Measurements from ENCODE around the gene SPSB1. TPM values are rescaled to one million over a fixed set of nuclear protein-coding genes. Genes with fewer than 3 reads are reported as not detected.

SPSB1 gene
- total RNA-seq, 1 experiment from 2014 or later = 2.9 TPM

DNA sequence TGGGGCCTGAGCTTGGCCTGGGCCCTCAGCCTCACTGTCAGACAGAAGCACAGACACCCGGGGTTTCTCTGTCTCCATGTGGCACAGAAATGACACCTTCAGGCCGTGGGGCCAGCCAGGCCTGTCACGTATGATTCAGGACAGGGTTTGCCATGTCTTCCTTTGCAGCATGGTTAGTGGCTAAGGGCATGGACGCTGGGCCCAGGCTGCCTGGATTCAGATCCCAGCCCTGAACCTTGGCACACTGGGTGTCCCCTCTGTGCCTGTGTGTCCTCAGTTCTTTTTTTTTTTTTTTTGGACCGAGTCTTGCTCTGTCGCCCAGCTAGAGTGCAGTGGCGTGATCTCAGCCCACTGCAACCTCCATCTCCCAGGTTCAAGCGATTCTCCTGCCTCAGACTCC, 73.6 kb downstream of the SPSB1 start:
- H3K9ac ChIP-seq (ENCODE audit: extremely low read depth, insufficient read length, low read length) = no peak overlapping the region
- no peak overlapping the region for H4K5ac ChIP-seq (ENCODE audit: insufficient read length, low read depth, low read length)
- TF ChIP-seq CTCF (conservative IDR thresholded peaks at IDR 0.05) = no peak
- no peak overlapping the region for H3K14ac ChIP-seq (ENCODE audit: insufficient read depth, low read length)
- H3K79me1 ChIP-seq (ENCODE audit: insufficient read depth, low read depth, low read length, poor library complexity, severe bottlenecking) = no peaks in the 10 kb centered on the region
- no peaks in the 10 kb centered on the region; the same call in 1 of the 2 replicates for H3K27me3 Mint-ChIP-seq (ENCODE audit: low read depth)
- H3K23me2 ChIP-seq (ENCODE audit: insufficient read length, low read depth, low read length, poor library complexity, severe bottlenecking) = no peaks in the 10 kb centered on the region
- no CpG with 5 or more reads among the region's 8 CpGs for WGBS (ENCODE audit: extremely low coverage, insufficient read length, low lambda C conversion rate)
- no peak overlapping the region for H3K27ac ChIP-seq (ENCODE audit: insufficient read length, low read depth, low read length)
- H3K27ac Mint-ChIP-seq = no peak overlapping the region
- H2AK5ac ChIP-seq (ENCODE audit: insufficient read length, low read length) = no peak overlapping the region
- no peak overlapping the region for H2BK120ac ChIP-seq (ENCODE audit: low read depth, low read length, poor library complexity, severe bottlenecking)
- peaks cover 0 to 10% of the 10 kb centered on the region in 2 experiments; a peak in 2 of 4 replicates for H3K4me1 Mint-ChIP-seq
- no peaks in the 10 kb centered on the region for H3K9me3 Mint-ChIP-seq
- no peaks in the 10 kb centered on the region for H4K20me1 ChIP-seq (ENCODE audit: control insufficient read depth, insufficient read depth, insufficient read length)
- H3K18ac ChIP-seq (ENCODE audit: insufficient read length, low read depth, low read length) = no peak overlapping the region
- H2BK5ac ChIP-seq (ENCODE audit: insufficient read length, low read length) = no peak overlapping the region
- no peaks in the 10 kb centered on the region; the same call in 1 of the 2 replicates for H3K4me1 ChIP-seq (ENCODE audit: insufficient read depth, low read length)
- no peak overlapping the region for H3K4ac ChIP-seq (ENCODE audit: low read depth, low read length)
- no peak overlapping the region for H2BK15ac ChIP-seq (ENCODE audit: low read depth, low read length)
- H3K27me3 ChIP-seq (ENCODE audit: insufficient read depth, low read length) = no peaks in the 10 kb centered on the region
- H2BK12ac ChIP-seq (ENCODE audit: insufficient read length, low read depth, low read length) = no peak overlapping the region
- no peak for DNase-seq
- no peak overlapping the region for H2BK20ac ChIP-seq (ENCODE audit: low read depth, low read length, poor library complexity, severe bottlenecking)
- H4K91ac ChIP-seq (ENCODE audit: insufficient read length, low read depth, low read length) = no peak overlapping the region
- no peak overlapping the region for H2AFZ ChIP-seq (ENCODE audit: low read length)
- no peaks in the 10 kb centered on the region for H3K79me2 ChIP-seq (ENCODE audit: insufficient read depth, low read length)
- no peaks in the 10 kb centered on the region for H3K9me3 ChIP-seq (ENCODE audit: control insufficient read depth, low read depth, low read length)
- H3K56ac ChIP-seq (ENCODE audit: insufficient read length, low read depth, low read length) = no peak overlapping the region
- H3K4me3 Mint-ChIP-seq = no peak overlapping the region
- H3K4me2 ChIP-seq (ENCODE audit: insufficient read depth, insufficient read length, low read length) = no peak overlapping the region
- no peak overlapping the region for H4K8ac ChIP-seq (replicated peaks; ENCODE audit: insufficient read length, low read depth, low read length)
- H3K36me3 Mint-ChIP-seq (ENCODE audit: insufficient read depth in 1 of 3, low read depth in 3 of 3) = no peaks in the 10 kb centered on the region
- no peak overlapping the region for H3K23ac ChIP-seq (ENCODE audit: insufficient read length, low read depth, low read length)
- H3T11ph ChIP-seq (ENCODE audit: low read length) = no peak overlapping the region

Measured in H9 (cell line).